B cell (primary cell): ENCODE results near the gene ABCA7.

Experiments
- CTCF ChIP-seq: fragments of 200-600 bp; IDR thresholded peaks from one replicate; pipeline ENCODE4 v1.8.0; 2022; ENCODE audit warnings: antibody characterized with exemption, mild to moderate bottlenecking
- EZH2 ChIP-seq: IDR thresholded peaks from 2 replicates; pipeline ENCODE4 v1.6.1; 2012; ENCODE audit warnings: borderline replicate concordance, low read depth, mild to moderate bottlenecking, moderate library complexity, low read length; ENCODE audit not compliant: insufficient read depth, poor library complexity, severe bottlenecking

- TF ChIP-seq CTCF (no peak), EZH2 (no peak)
Measured at GRCh38 chr19:1016647-1017114, 23.2 kb upstream of the ABCA7 start.
